A549 (cell line): ENCODE results near the gene WBP2. TPM values are rescaled to one million over a fixed set of nuclear protein-coding genes. Genes with fewer than 3 reads are reported as not detected.

Experiments used
- ATAC-seq, 2 experiments: fragments of 200-7000 bp in 1 of 2; fragments of >200 bp in 1 of 2; cut with Nextera tagmentation in 1 of 2; cut with Tn5 transposase in 1 of 2; 3 replicates each; pipeline versions ENCODE4 v1.8.0 to v1.9.1; 2018 to 2020; ENCODE audit warnings: mild to moderate bottlenecking in 1 of 2, moderate library complexity in 1 of 2
- CTCF ChIA-PET: fragments of 300-600 bp; sonication (Branson Sonifier 250); formaldehyde crosslinking; extraction: SDS; loops from one replicate; lab custom pipeline; 2021; ENCODE audit warnings: antibody characterized with exemption, inconsistent platforms; lab: Yijun Ruan, JAX
- POLR2A ChIA-PET: fragments of 350-600 bp; formaldehyde crosslinking; extraction: SDS; loops from one replicate; lab custom pipeline; 2021; ENCODE audit warnings: antibody characterized with exemption, inconsistent platforms; lab: Yijun Ruan, JAX
- DNase-seq, 2 experiments: peaks; one replicate each; pipeline versions ENCODE4 v3.0.0 to v3.0.0-alpha.2; 2011 to 2016; ENCODE audit warnings: low read depth in 1 of 2, low spot score in 1 of 2
- FAIRE-seq: peaks from 2 replicates; lab custom pipeline; 2011; peaks lifted over from hg19 to GRCh38; lab: Jason Lieb, UNC
- H3K27ac ChIP-seq, 2 experiments: fragments of >200 bp; sonication (Bioruptor Twin); formaldehyde crosslinking; 3 replicates each; pipeline ENCODE4 v1.5.1; 2016 to 2017
- H3K4me1 ChIP-seq: fragments of >200 bp; sonication (Bioruptor Twin); formaldehyde crosslinking; 3 replicates; pipeline ENCODE4 v1.6.1; 2016
- H3K4me2 ChIP-seq: fragments of >200 bp; sonication (Bioruptor Twin); formaldehyde crosslinking; 3 replicates; pipeline ENCODE4 v1.6.1; 2016
- H3K4me3 ChIP-seq: fragments of >200 bp; sonication (Bioruptor Twin); formaldehyde crosslinking; 3 replicates; pipeline ENCODE4 v1.5.1; 2016
- H3K9me3 ChIP-seq: fragments of >200 bp; sonication (Bioruptor Twin); formaldehyde crosslinking; 3 replicates; pipeline ENCODE4 v1.6.1; 2016
- CEBPB ChIP-seq, 2 experiments: fragments of >200 bp in 1 of 2; sonication (Bioruptor Twin) in 1 of 2; formaldehyde crosslinking in 1 of 2; IDR thresholded peaks; 2 replicates each; pipeline ENCODE4 v1.6.1; 2012 to 2016
- CHD2 ChIP-seq: fragments of 150-350 bp; IDR thresholded peaks from 2 replicates; pipeline ENCODE4 v1.6.1; 2014; ENCODE audit warnings: low read length; ENCODE audit not compliant: partially characterized antibody
- CHD4 ChIP-seq: fragments of 200-600 bp; sonication (generic); IDR thresholded peaks from 2 replicates; pipeline ENCODE4 v1.6.1; 2016; ENCODE audit warnings: antibody characterized with exemption, mild to moderate bottlenecking, borderline replicate concordance
- EHF ChIP-seq: fragments of 250-450 bp; sonication (Bioruptor Pico); IDR thresholded peaks from 2 replicates; pipeline ENCODE4 v1.5.0; 2020; ENCODE audit warnings: mild to moderate bottlenecking
- EHMT2 ChIP-seq: fragments of 200-600 bp; sonication (generic); IDR thresholded peaks from 2 replicates; pipeline ENCODE4 v1.6.1; 2016; ENCODE audit warnings: antibody characterized with exemption, low read depth, mild to moderate bottlenecking, moderate library complexity
- EP300 ChIP-seq, 2 experiments: fragments of >200 bp; sonication (Bioruptor Twin); formaldehyde crosslinking; IDR thresholded peaks; 2 replicates in 1 of 2; 3 replicates in 1 of 2; pipeline ENCODE4 v1.6.1; 2016 to 2017
- ESRRA ChIP-seq: fragments of 150-350 bp; IDR thresholded peaks from 2 replicates; pipeline ENCODE4 v1.6.1; 2014; ENCODE audit warnings: mild to moderate bottlenecking, low read length, borderline replicate concordance
- FOSB ChIP-seq: fragments of 250-450 bp; sonication (Bioruptor Pico); IDR thresholded peaks from 2 replicates; pipeline ENCODE4 v1.5.0; 2020; ENCODE audit warnings: mild to moderate bottlenecking, moderate library complexity
- FOSL2 ChIP-seq, 2 experiments: fragments of 450-650 bp in 1 of 2; fragments of >200 bp in 1 of 2; sonication (Bioruptor Twin) in 1 of 2; formaldehyde crosslinking; IDR thresholded peaks; 2 replicates each; pipeline versions ENCODE4 v1.5.0 to v1.6.1; 2016 to 2020; ENCODE audit warnings: mild to moderate bottlenecking in 1 of 2, moderate library complexity in 1 of 2
- FOXS1 ChIP-seq: fragments of 250-450 bp; sonication (Bioruptor Pico); IDR thresholded peaks from 2 replicates; pipeline ENCODE4 v1.5.0; 2020; ENCODE audit warnings: mild to moderate bottlenecking, moderate library complexity
- GATA3 ChIP-seq: IDR thresholded peaks from 2 replicates; pipeline ENCODE4 v1.6.1; 2012; ENCODE audit warnings: borderline replicate concordance
- HOXB13 ChIP-seq: fragments of 250-450 bp; sonication (Bioruptor Pico); IDR thresholded peaks from 2 replicates; pipeline ENCODE4 v1.5.0; 2020; ENCODE audit warnings: low read depth, mild to moderate bottlenecking, moderate library complexity
- JUNB ChIP-seq: fragments of >200 bp; sonication (Bioruptor Twin); formaldehyde crosslinking; IDR thresholded peaks from 2 replicates; pipeline ENCODE4 v1.6.1; 2016
- KDM1A ChIP-seq: fragments of 200-600 bp; sonication (generic); IDR thresholded peaks from 2 replicates; pipeline ENCODE4 v1.6.1; 2016; ENCODE audit warnings: low read depth, mild to moderate bottlenecking
- NPAS2 ChIP-seq: fragments of 250-450 bp; sonication (Bioruptor Pico); IDR thresholded peaks from 2 replicates; pipeline ENCODE4 v1.8.0; 2022; ENCODE audit warnings: mild to moderate bottlenecking, moderate library complexity, borderline replicate concordance
- NR3C1 ChIP-seq: fragments of >200 bp; sonication (Bioruptor Twin); formaldehyde crosslinking; IDR thresholded peaks from 3 replicates; pipeline ENCODE4 v1.6.1; 2017
- PHF8 ChIP-seq: fragments of 200-600 bp; sonication (generic); IDR thresholded peaks from 2 replicates; pipeline ENCODE4 v1.6.1; 2016; ENCODE audit warnings: low read depth, mild to moderate bottlenecking, antibody characterized with exemption, moderate library complexity, borderline replicate concordance
- POLR2AphosphoS2 ChIP-seq: conservative IDR thresholded peaks from 2 replicates; pipeline ENCODE4 v1.6.1; 2012; ENCODE audit warnings: low read length, improper control_type of control experiment, inconsistent platforms
- RARB ChIP-seq: fragments of 250-450 bp; sonication (Bioruptor Pico); IDR thresholded peaks from 2 replicates; pipeline ENCODE4 v1.8.0; 2021; ENCODE audit warnings: mild to moderate bottlenecking, moderate library complexity
- SMC3 ChIP-seq: fragments of >200 bp; sonication (Bioruptor Twin); formaldehyde crosslinking; IDR thresholded peaks from 3 replicates; pipeline ENCODE4 v1.6.1; 2018; ENCODE audit warnings: inconsistent platforms
- SREBF2 ChIP-seq: fragments of 450-650 bp; IDR thresholded peaks from 2 replicates; pipeline ENCODE4 v1.6.1; 2014; ENCODE audit warnings: mild to moderate bottlenecking, moderate library complexity
- ZC3H11A ChIP-seq: fragments of 450-650 bp; IDR thresholded peaks from 2 replicates; pipeline ENCODE4 v1.6.1; 2014; ENCODE audit warnings: antibody characterized with exemption, mild to moderate bottlenecking
- ZNF302 ChIP-seq: fragments of 250-450 bp; sonication (Bioruptor Pico); IDR thresholded peaks from 2 replicates; pipeline ENCODE4 v1.9.0; 2021; ENCODE audit warnings: inconsistent platforms, mild to moderate bottlenecking, moderate library complexity
- WGBS: methylation state at CpG from one replicate; pipeline ENCODE4 v1.1.6; 2017; ENCODE audit errors: missing lambda C conversion rate; 5-methylcytosine and 5-hydroxymethylcytosine counted together
- polyA plus RNA-seq, 4 experiments: library from polyadenylated mRNA; depleted of rRNA in 3 of 4; stranded (reverse); fragments of >200 nt; fragmentation: RNase III in 1 of 4; extraction: RNeasy Plus Mini Kit Qiagen cat#74134 plus additional on column Dnase treatment in 1 of 4; gene quantifications; 2 replicates in 3 of 4; 3 replicates in 1 of 4; pipeline ENCODE4 v1.2.3, GENCODE V29; 2011 to 2017
- TF ChIP-seq, protein P1 (sequence below): IDR thresholded peaks from 2 replicates; pipeline ENCODE4 v1.6.1; 2012
- TF ChIP-seq, protein P2 (sequence below): fragments of >200 bp; sonication (Bioruptor Twin); formaldehyde crosslinking; IDR thresholded peaks from 3 replicates; pipeline ENCODE4 v1.5.1; 2016
- TF ChIP-seq, protein P3 (sequence below): fragments of 150-350 bp; IDR thresholded peaks from 2 replicates; pipeline ENCODE4 v1.6.1; 2014; ENCODE audit warnings: low read depth, mild to moderate bottlenecking, low read length

Gene WBP2
- polyA plus RNA-seq, 2 of the 4 experiments (the other 2 are of a cell fraction) = 39.7 to 131 TPM

DNA sequence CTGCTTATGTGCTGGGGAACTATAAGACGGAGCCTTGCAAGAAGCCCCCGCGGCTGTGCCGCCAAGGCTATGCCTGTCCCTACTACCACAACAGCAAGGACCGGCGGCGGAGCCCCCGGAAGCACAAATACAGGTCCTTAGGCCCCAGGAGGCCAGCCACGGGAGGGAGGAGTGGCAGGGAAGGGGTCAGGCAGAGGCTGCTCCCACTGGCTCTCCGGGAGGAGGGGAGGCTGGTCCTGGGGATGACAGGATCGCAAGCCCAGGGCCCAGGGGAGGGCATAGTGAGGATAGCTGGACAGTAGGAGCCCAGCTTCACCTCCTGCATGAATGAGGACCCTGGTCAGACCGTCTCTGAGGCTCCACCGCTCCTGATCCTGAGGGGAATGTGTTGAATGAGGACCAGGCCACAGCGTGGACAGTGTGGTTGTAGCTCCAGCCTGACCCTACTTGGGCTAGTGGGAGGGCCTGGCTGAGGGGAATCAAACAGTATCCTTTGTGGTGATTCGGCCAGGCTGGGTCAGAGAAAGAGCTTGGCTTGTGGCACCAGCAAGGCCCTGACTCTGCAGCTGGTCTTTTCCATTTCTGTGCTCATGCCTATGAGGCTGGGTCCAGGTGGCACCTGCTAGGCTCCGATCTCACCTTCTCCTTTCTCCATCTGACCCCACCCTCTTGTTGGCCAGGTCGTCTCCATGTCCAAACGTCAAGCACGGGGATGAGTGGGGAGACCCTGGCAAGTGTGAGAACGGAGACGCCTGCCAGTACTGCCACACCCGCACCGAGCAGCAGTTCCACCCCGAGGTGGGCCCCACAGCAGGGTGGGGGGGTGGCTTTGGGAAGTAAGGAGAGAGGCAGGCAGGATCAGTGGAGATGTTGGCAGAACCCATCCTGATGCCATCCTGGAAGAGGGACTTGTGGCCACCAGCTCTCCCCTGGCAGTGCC lies 41.8 kb downstream of the WBP2 start:
- Histone ChIP-seq H3K4me3 (no peak overlapping the region), H3K4me2 (no peak overlapping the region), H3K4me1 (peaks cover 14% of the 10 kb centered on the region), H3K27ac (no peak overlapping the region), H3K9me3 (no peaks in the 10 kb centered on the region)
- POLR2A ChIA-PET = interaction anchor here (0.6 to 2.2 kb wide), 4 partner anchors 9 to 40 kb away, joined by 4 to 25 read pairs (median 4); a partner anchor contains a TSS
- DNase-seq (no peak), FAIRE-seq (no peak), ATAC-seq (no peak)
- WGBS = 94% methylated on average over 24 of the region's 24 CpGs
- TF ChIP-seq NR3C1 = no peak
- no peak for TF ChIP-seq ESRRA
- no peak for TF ChIP-seq RARB (CRISPR knock-in tag)
- TF ChIP-seq, protein P1, sequence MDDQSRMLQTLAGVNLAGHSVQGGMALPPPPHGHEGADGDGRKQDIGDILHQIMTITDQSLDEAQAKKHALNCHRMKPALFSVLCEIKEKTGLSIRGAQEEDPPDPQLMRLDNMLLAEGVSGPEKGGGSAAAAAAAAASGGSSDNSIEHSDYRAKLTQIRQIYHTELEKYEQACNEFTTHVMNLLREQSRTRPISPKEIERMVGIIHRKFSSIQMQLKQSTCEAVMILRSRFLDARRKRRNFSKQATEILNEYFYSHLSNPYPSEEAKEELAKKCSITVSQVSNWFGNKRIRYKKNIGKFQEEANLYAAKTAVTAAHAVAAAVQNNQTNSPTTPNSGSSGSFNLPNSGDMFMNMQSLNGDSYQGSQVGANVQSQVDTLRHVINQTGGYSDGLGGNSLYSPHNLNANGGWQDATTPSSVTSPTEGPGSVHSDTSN = no peak
- no peak for TF ChIP-seq HOXB13
- TF ChIP-seq FOSB = no peak
- no peak for TF ChIP-seq EHMT2
- no peak for TF ChIP-seq PHF8
- TF ChIP-seq ZC3H11A = no peak
- TF ChIP-seq CEBPB (IDR thresholded peaks at IDR 0.05) = no peak
- TF ChIP-seq POLR2AphosphoS2 = no peak
- TF ChIP-seq EHF = no peak
- TF ChIP-seq CHD4 = no peak
- TF ChIP-seq, protein P2, sequence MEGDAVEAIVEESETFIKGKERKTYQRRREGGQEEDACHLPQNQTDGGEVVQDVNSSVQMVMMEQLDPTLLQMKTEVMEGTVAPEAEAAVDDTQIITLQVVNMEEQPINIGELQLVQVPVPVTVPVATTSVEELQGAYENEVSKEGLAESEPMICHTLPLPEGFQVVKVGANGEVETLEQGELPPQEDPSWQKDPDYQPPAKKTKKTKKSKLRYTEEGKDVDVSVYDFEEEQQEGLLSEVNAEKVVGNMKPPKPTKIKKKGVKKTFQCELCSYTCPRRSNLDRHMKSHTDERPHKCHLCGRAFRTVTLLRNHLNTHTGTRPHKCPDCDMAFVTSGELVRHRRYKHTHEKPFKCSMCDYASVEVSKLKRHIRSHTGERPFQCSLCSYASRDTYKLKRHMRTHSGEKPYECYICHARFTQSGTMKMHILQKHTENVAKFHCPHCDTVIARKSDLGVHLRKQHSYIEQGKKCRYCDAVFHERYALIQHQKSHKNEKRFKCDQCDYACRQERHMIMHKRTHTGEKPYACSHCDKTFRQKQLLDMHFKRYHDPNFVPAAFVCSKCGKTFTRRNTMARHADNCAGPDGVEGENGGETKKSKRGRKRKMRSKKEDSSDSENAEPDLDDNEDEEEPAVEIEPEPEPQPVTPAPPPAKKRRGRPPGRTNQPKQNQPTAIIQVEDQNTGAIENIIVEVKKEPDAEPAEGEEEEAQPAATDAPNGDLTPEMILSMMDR = no peak
- no peak for TF ChIP-seq JUNB
- no peak for TF ChIP-seq GATA3
- CTCF ChIA-PET = interaction anchor here (0.6 to 29.7 kb wide), 8 partner anchors 10 to 467 kb away, joined by 3 to 691 read pairs (median 4); partner anchors contain the start of genes UNC13D and WBP2

DNA sequence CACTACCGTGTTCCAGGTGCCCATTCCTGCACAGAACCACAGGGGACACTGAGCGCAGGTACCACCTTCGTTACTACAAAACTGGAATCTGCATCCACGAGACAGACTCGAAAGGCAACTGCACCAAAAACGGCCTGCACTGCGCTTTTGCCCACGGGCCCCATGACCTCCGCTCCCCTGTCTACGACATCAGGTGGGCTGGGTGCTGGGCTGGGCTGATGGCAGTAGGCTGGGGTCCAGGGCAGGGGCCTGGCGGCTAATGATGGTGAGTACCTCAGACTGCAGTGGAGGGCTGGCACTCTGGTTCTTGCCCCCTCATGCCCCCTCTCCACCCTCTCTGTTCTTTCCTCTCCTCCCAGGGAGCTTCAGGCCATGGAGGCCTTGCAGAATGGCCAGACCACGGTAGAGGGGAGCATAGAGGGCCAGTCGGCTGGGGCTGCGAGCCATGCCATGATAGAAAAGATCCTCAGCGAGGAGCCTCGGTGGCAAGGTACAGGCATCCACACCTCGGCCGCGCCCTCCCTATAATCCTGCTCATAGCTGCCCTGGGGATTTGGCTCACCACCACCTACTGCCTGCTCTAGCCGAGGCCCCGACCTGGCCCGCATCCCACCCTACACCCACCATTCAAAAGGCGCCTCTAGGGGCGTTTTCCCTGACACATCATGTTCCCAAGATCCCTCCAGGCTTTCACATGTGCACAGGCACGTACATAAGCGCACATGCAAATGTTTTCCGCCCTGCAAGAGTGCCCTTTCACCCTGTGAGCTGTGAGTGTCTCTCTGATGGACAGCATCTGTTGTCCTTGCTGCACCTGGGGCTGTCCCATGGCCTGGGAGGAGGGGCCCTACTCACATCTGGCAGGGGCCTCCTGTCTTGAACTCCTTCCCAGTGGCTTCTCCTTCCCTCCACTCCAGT lies 42.8 kb downstream of the WBP2 start:
- H3K27ac ChIP-seq = no peak overlapping the region
- DNase-seq = no peak
- no peak overlapping the region for H3K4me3 ChIP-seq
- no peak for TF ChIP-seq EHMT2
- no peak for TF ChIP-seq CHD2
- TF ChIP-seq EP300 (IDR thresholded peaks at IDR 0.05) = no peak
- TF ChIP-seq, protein P2 = no peak
- TF ChIP-seq KDM1A = no peak
- TF ChIP-seq ZNF302 = no peak
- no peak for TF ChIP-seq FOXS1 (CRISPR knock-in tag)
- TF ChIP-seq SMC3 = no peak
- no peak for TF ChIP-seq SREBF2
- TF ChIP-seq, protein P3, sequence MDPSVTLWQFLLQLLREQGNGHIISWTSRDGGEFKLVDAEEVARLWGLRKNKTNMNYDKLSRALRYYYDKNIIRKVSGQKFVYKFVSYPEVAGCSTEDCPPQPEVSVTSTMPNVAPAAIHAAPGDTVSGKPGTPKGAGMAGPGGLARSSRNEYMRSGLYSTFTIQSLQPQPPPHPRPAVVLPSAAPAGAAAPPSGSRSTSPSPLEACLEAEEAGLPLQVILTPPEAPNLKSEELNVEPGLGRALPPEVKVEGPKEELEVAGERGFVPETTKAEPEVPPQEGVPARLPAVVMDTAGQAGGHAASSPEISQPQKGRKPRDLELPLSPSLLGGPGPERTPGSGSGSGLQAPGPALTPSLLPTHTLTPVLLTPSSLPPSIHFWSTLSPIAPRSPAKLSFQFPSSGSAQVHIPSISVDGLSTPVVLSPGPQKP = no peak
- no peak for TF ChIP-seq CHD4
- no peak for TF ChIP-seq FOSL2 (IDR thresholded peaks at IDR 0.05)
- TF ChIP-seq FOSL2 (CRISPR knock-in tag; IDR thresholded peaks at IDR 0.05) = no peak
- TF ChIP-seq ZC3H11A = no peak
- no peak for TF ChIP-seq NPAS2 (CRISPR knock-in tag)
- FAIRE-seq = no peak
- ChIA-PET CTCF (interaction anchor here (0.7 to 29.7 kb wide), 7 partner anchors 9 to 63 kb away, joined by 3 to 691 read pairs (median 5); partner anchors contain the start of genes UNC13D and WBP2), POLR2A (interaction anchor here (0.6 to 1.2 kb wide), 2 partner anchors 8 to 32 kb away, joined by 4 to 5 read pairs; no protein-coding TSS in a partner anchor)
- H3K4me1 ChIP-seq = peaks cover 14% of the 10 kb centered on the region
- WGBS = 87% methylated on average over 27 of the region's 27 CpGs
- no peak for ATAC-seq
- H3K4me2 ChIP-seq = no peak overlapping the region
- no peaks in the 10 kb centered on the region for H3K9me3 ChIP-seq
